ENCODE data around the gene EVI5.

- TF ChIP-seq CTCF (conservative IDR thresholded peaks at IDR 0.05 in 1 of 2, IDR thresholded peaks at IDR 0.05 in 1 of 2; ENCODE audit: extremely low read depth in 1 of 2, insufficient read depth in 1 of 2, low read depth in 1 of 2, low read length in 2 of 2) (no peak), EZH2 (IDR thresholded peaks at IDR 0.05; ENCODE audit: borderline replicate concordance, low read length) (no peak)
Measured at GRCh38 chr1:92747735-92748134, 37.2 kb downstream of the EVI5 start.
